OCI-LY1 (cell line): ENCODE results near the gene PCBP3.

ENCODE experiments used
- H2AFZ ChIP-seq: fragments of 200-600 bp; sonication (generic), shearing (Covaris generic); 2 replicates; pipeline ENCODE4 v1.6.0; 2014; ENCODE audit warnings: antibody characterized with exemption, mild to moderate bottlenecking, low read length
- H3F3A ChIP-seq: fragments of 200-600 bp; sonication (generic), shearing (Covaris generic); 2 replicates; pipeline ENCODE4 v1.6.0; 2014; ENCODE audit warnings: mild to moderate bottlenecking, antibody characterized with exemption, low read length, moderate library complexity; ENCODE audit not compliant: insufficient read depth
- H3K27ac ChIP-seq: fragments of 200-600 bp; sonication (generic); 2 replicates; pipeline ENCODE4 v1.5.1; 2014; ENCODE audit warnings: low read length, mixed run types, mild to moderate bottlenecking, low read depth; ENCODE audit not compliant: poor library complexity, severe bottlenecking
- H3K27me3 ChIP-seq: fragments of 200-600 bp; sonication (generic); 2 replicates; pipeline ENCODE4 v1.6.0; 2014; ENCODE audit warnings: antibody characterized with exemption, mild to moderate bottlenecking, low read length, moderate library complexity; ENCODE audit not compliant: insufficient read depth
- H3K36me3 ChIP-seq: fragments of 200-600 bp; sonication (generic); 2 replicates; pipeline ENCODE4 v1.6.1; 2014; ENCODE audit warnings: mild to moderate bottlenecking, antibody characterized with exemption, low read length, moderate library complexity, mixed read lengths; ENCODE audit not compliant: insufficient read depth
- H3K4me1 ChIP-seq: fragments of 200-600 bp; sonication (generic); 2 replicates; pipeline ENCODE4 v1.5.1; 2014; ENCODE audit warnings: mild to moderate bottlenecking, low read length, moderate library complexity; ENCODE audit not compliant: insufficient read depth, severe bottlenecking
- H3K4me2 ChIP-seq: fragments of 200-600 bp; sonication (generic), shearing (Covaris generic); 2 replicates; pipeline ENCODE4 v1.6.1; 2014; ENCODE audit warnings: low read length
- H3K4me3 ChIP-seq: fragments of 200-600 bp; sonication (generic); 2 replicates; pipeline ENCODE4 v1.5.1; 2014; ENCODE audit warnings: low read length, low read depth, mild to moderate bottlenecking, mixed read lengths; ENCODE audit not compliant: poor library complexity, severe bottlenecking
- H3K79me2 ChIP-seq: fragments of 200-600 bp; shearing (Covaris generic); 2 replicates; pipeline ENCODE4 v1.6.1; 2016; ENCODE audit warnings: mixed run types, low read length, mixed read lengths; ENCODE audit not compliant: insufficient read depth
- H3K9ac ChIP-seq: fragments of 200-600 bp; sonication (generic), shearing (Covaris generic); 2 replicates; pipeline ENCODE4 v1.6.1; 2014; ENCODE audit warnings: mild to moderate bottlenecking, low read length, mixed read lengths
- H3K9me2 ChIP-seq: fragments of 200-600 bp; sonication (generic), shearing (Covaris generic); 2 replicates; pipeline ENCODE4 v1.6.1; 2014; ENCODE audit warnings: low read depth, mild to moderate bottlenecking, low read length, mixed read lengths
- H3K9me3 ChIP-seq: fragments of 200-600 bp; shearing (Covaris generic); 2 replicates; pipeline ENCODE4 v1.6.1; 2014; ENCODE audit warnings: low read length, mixed read lengths
- H4K20me1 ChIP-seq: fragments of 200-600 bp; sonication (generic), shearing (Covaris generic); 2 replicates; pipeline ENCODE4 v1.6.0; 2016; ENCODE audit warnings: mild to moderate bottlenecking, low read length; ENCODE audit not compliant: insufficient read depth
- CTCF ChIP-seq: fragments of 200-600 bp; sonication (generic), shearing (Covaris generic); IDR thresholded peaks from 2 replicates; pipeline ENCODE4 v1.5.1; 2017; ENCODE audit warnings: mild to moderate bottlenecking, antibody characterized with exemption, low read length, moderate library complexity, mixed read lengths
- EZH2 ChIP-seq: fragments of 200-600 bp; sonication (generic), shearing (Covaris generic); IDR thresholded peaks from 2 replicates; pipeline ENCODE4 v1.8.0; 2017; ENCODE audit warnings: borderline replicate concordance, mixed run types, mild to moderate bottlenecking, antibody characterized with exemption, low read length, moderate library complexity, mixed read lengths

The PCBP3 gene

GRCh38 chr21:45937721-45938452, 294.4 kb downstream of the PCBP3 start:
- TF ChIP-seq EZH2 (no peak), CTCF (no peak)
- Histone ChIP-seq H3K27ac (no peak overlapping the region), H3K27me3 (no peaks in the 10 kb centered on the region)

GRCh38 chr21:45938453-45938755, 294.9 kb downstream of the PCBP3 start:
- no peaks in the 10 kb centered on the region for H4K20me1 ChIP-seq
- H2AFZ ChIP-seq, result no peak overlapping the region
- H3K9me2 ChIP-seq, result no peaks in the 10 kb centered on the region
- no peak overlapping the region for H3K4me2 ChIP-seq
- no peaks in the 10 kb centered on the region for H3F3A ChIP-seq
- H3K27ac ChIP-seq, result no peak overlapping the region
- no peak overlapping the region for H3K9ac ChIP-seq
- H3K4me3 ChIP-seq, result no peak overlapping the region
- TF ChIP-seq EZH2, result no peak
- no peaks in the 10 kb centered on the region for H3K36me3 ChIP-seq
- H3K27me3 ChIP-seq, result no peaks in the 10 kb centered on the region
- H3K9me3 ChIP-seq, result no peaks in the 10 kb centered on the region
- H3K4me1 ChIP-seq, result no peaks in the 10 kb centered on the region
- no peaks in the 10 kb centered on the region for H3K79me2 ChIP-seq

More at GRCh38 chr21:45937721-45938452, 294.4 kb downstream of the PCBP3 start:
- H2AFZ ChIP-seq, result no peak overlapping the region
- no peak overlapping the region for H3K4me3 ChIP-seq
- no peaks in the 10 kb centered on the region for H3F3A ChIP-seq
- no peaks in the 10 kb centered on the region for H3K9me2 ChIP-seq
- H3K4me1 ChIP-seq, result no peaks in the 10 kb centered on the region
- no peak overlapping the region for H3K4me2 ChIP-seq
- no peaks in the 10 kb centered on the region for H3K36me3 ChIP-seq
- no peaks in the 10 kb centered on the region for H3K9me3 ChIP-seq
- no peaks in the 10 kb centered on the region for H4K20me1 ChIP-seq
- H3K79me2 ChIP-seq, result no peaks in the 10 kb centered on the region
- H3K9ac ChIP-seq, result no peak overlapping the region

GRCh38 chr21:45938811-45939520, 295.4 kb downstream of the PCBP3 start:
- Histone ChIP-seq H4K20me1 (no peaks in the 10 kb centered on the region), H3K27ac (no peak overlapping the region), H3K9me3 (no peaks in the 10 kb centered on the region), H3K36me3 (no peaks in the 10 kb centered on the region), H3K9ac (no peak overlapping the region), H3K4me2 (no peak overlapping the region), H3K4me1 (no peaks in the 10 kb centered on the region), H3K4me3 (no peak overlapping the region), H3K9me2 (no peaks in the 10 kb centered on the region), H3F3A (no peaks in the 10 kb centered on the region), H3K79me2 (no peaks in the 10 kb centered on the region), H3K27me3 (no peaks in the 10 kb centered on the region), H2AFZ (no peak overlapping the region)
- no peak for TF ChIP-seq CTCF
- TF ChIP-seq EZH2, result no peak
